Hepatocyte (in vitro differentiated cells): Measurements from ENCODE around the gene CDKN2A.

ENCODE experiments used
- CTCF ChIP-seq: fragments of 200-600 bp; sonication (generic); IDR thresholded peaks from 2 replicates; pipeline ENCODE4 v1.5.1; 2016; ENCODE audit warnings: antibody characterized with exemption, mild to moderate bottlenecking; ENCODE audit not compliant: poor library complexity
- EZH2phosphoT487 ChIP-seq: fragments of 200-600 bp; sonication (generic); IDR thresholded peaks from one replicate; pipeline ENCODE4 v1.6.1; 2018; ENCODE audit warnings: antibody characterized with exemption, mild to moderate bottlenecking, low read depth, moderate library complexity; ENCODE audit not compliant: unreplicated experiment, severe bottlenecking

GRCh38 chr9:22010866-22011625, 16.9 kb upstream of the CDKN2A start:
- no peak for TF ChIP-seq CTCF
- TF ChIP-seq EZH2phosphoT487, result no peak
